CD4-positive, alpha-beta T cell treated with Interleukin-17A for 4 hours (primary cell): ENCODE data around the gene PTER.

Experiments
- DNase-seq: peaks from one replicate; pipeline ENCODE4 v3.0.0-alpha.2; 2020; ENCODE audit warnings: mixed read lengths

PTER gene

GRCh38 chr10:16477757-16478156 is 40.9 kb downstream of the PTER start:
- DNase-seq: no peak

GRCh38 chr10:16478801-16479200 is 42.0 kb downstream of the PTER start:
- no peak for DNase-seq

DNA sequence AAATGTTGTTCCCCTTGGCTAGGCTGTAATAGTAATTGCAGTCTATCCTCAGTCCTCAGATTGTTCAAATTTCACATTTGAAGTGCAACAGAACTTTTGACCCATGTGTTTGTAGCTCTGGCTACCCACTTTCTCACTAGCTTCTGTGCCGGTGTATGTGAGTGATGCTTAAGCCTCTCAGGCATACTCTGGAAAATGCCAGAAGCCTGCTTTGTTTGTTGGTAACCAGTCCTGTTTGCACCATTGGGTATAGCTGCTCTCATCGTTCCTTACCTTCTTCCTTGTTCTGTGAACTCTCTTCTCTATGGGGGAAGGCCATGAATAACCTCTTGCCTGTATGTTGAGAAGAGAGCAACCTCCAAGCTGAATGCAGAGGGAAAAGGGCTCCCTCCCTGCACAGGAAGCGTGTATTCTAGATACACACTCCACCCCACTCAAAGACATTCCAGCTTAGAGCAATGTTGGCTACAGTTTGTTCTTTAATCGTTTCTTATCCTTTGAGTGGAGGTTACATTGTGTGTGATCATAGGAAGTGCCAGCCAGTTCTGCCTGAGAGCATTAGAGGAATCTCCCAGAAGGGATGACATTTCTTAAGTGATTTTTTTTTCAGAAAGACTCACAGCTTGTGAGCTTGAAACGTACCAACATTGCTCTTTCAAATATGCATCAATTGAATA is 44.4 kb downstream of the PTER start:
- DNase-seq: no peak

DNA sequence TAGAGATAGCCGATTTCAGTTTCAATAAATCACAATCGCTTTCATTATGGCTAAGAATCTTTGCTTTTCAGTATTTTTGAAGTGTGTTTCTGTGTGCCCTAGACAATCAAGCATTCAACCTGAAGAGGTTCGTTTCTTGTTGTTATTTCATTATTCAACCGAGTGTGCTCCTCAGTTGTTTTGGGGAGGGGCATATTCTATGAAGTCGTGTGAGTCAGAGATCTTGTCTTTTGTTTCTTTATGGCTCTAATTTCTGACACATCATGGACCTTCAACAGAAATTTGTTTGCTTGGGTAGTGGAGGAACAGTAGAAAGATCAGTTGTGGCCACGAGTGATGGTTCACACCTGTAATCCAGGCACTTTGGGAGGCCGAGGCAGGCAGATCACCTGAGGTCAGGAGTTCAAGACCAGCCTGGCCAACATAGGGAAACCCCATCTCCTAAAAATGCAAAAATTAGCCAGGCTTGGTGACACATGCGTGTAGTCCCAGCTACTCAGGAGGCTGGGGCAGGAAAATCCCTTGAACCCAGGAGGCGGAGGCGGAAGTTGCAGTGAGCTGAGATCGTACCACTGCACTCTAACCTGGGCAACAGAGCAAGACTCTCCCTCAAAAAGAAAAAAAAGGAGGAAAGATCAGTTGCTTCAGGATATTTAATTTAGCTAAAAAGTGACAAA is 46.6 kb downstream of the PTER start:
- no peak for DNase-seq

GRCh38 chr10:16490511-16490910 is 53.7 kb downstream of the PTER start:
- DNase-seq: no peak

GRCh38 chr10:16491933-16492332 is 55.1 kb downstream of the PTER start:
- DNase-seq: no peak

DNA sequence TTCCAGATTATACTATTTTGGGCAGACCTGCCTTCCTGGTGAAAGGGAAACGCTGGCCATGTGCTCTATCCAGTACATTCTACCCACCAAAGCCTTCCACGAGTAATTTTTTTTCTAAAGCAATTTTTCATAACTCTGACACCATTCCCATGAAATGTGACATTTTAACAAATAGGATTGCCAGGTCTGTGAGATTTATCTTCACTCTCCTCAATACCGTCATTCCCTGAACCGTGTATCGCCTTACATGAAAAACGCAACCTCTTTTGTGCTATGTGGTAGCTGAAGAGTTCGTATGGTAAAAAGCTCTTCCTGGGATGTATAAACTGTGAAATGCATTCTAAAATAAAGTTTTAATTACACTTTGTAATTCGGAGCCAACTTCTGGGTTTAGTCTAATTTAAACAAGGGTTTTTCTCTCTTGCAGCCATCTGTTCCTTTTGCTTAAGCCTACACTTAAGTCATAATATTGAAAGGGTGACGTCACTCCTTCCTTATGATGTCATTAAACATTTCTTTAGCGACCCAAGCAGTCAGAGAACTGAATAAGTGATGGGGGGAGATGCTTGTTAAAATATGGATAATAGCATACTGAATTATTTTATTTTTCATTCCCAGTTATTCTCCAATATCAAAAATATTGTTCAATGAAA is 57.2 kb downstream of the PTER start:
- no peak for DNase-seq

- DNase-seq: no peak
Observed at GRCh38 chr10:16497911-16498310, 61.1 kb downstream of the PTER start.

DNA sequence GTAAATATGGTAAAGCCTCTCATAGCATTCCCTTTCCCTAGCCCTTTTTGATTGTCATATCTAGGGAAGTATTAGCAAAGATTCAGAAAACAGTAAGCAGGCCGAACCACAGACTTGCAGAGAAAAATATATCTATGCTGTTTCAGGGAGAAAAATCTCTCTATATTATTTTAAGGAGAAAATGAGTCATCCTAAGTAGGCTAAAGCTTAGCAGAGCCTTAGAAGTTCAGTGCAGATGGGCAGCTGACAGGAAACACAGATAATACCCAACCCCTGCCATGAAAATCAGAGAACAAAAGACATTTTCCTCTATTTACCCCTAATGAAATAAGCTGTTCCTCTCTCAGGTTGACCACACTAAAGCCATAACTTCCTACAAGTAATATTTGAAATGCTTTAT is 68.4 kb downstream of the PTER start:
- no peak for DNase-seq

GRCh38 chr10:16509996-16510395 is 73.2 kb downstream of the PTER start:
- no peak for DNase-seq

GRCh38 chr10:16510843-16511242 is 74.0 kb downstream of the PTER start:
- DNase-seq: no peak

- no peak for DNase-seq
Observed at GRCh38 chr10:16518822-16519221, 82.0 kb downstream of the PTER start.

DNA sequence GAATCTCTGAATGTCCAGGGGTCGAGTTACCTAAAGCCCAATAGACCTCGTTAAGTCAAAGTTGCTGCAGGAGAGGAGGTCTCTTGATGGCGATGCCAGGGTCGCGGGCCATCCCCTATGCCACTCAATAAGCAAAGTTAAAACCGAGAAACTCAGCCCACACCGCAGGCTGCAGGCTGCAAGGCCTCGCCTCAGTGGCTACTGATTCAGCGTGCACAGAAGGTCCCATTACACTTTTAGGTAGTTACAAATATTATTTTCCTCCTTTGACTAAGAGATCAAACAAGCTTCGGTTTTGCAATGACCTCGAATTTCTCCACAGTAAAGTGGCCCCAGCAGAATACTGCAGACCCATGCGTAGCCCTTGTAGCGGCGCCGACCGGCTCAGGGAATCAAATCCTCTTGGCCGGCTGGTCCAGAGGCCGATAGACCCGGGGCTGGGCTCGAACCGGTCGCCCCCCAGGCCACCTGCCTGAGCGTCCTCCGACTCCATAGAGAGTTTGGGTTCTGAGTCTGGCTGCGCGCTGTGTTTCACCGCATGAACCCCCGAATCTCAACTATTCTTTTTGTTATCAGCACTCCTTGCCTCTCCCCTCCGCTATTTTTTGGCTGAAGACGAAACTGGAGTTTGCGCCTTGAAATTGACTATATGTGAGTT is 82.6 kb downstream of the PTER start:
- DNase-seq: no peak

DNA sequence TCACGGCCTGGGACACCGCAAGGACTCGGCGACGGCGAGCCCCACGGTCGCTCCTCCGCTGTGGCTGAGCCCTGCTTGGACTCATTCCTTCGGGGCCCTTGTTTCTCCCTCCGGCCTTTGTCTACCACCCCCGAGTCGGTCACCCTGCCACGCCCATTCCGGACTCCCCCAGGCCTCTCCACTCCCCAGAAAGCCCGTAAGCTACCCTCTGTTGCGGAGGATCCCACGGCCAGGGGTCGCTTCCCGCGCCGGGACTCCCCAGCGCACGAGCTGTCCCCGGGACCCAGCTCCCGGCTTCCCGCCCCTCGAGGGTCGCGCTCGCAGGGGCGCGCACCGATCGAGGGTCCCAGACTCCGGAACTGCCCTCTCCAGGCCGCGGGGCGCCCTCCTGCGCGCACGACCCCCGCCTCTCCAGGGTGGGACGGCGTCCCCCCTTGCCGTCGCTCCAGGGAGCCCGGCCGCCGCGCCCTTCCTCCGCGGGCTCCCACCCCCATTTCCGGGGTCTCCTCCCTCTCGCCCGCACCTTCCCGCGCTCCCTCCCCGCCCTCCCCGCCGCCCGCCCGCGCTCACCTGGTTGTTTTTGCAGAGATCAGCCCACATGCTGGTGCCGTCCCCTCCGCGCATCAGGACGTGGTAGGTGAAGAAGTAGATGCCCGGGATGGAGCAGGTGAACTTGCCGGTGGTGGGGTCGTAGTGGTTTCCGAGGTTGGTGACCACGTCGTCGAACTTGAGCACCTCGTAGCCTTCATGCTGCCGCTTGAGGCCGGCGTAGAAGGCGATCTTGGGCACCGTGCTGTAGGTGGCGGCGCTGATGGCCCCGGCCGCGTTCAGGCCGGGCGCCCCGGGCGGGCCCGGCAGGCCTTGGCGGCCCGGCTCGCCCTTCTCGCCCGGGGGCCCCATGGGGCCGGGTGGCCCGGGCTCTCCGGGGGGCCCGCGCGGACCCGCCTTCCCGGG is 83.4 kb downstream of the PTER start:
- DNase-seq: peak; percentile 6

- peak; percentile 20 for DNase-seq
Observed at GRCh38 chr10:16520900-16521299, 84.1 kb downstream of the PTER start.

DNA sequence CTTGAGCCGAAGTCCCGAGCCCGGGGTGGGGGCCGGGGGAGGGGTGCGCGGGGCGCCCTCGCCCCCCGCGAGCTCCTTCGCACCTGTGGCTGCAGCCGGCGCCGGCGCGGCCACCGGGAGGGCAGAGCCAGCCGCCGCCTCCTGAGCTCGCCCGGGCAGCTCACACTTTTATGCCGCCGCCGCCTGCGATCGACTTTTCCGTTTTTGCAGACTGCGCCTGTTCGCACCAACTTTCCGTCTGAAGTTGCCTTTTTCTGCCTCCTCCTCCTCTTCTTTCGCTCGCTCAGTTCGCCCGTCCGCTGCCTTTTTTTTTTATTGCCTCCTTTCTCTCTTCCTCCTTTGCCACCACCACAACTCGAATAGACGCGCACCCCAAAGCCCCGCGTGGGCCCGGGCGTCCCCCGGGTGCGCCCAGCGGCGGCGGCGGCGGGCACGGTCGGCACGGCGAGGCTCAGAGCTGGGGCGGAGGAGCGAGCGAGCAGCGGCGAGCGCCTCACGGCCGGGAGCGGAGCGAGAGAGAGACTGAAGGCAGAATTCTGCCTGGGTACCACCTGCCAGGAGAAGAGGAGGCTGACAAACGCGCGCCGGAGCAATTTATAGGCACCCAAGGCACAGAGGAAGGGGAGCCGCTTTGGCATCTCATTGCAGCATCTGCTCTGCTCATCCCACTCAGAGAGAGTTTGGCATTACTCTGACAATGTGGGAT is 84.7 kb downstream of the PTER start, which contains the start of gene C1QL3:
TSS of gene C1QL3 (minus strand) at position 569 of the 706 bp plus-strand sequence. CDS start 814 bp downstream, outside the sequence.
- DNase-seq: peak; percentile 7

- DNase-seq: no peak
Observed at GRCh38 chr10:16527452-16527851, 90.6 kb downstream of the PTER start.

DNA sequence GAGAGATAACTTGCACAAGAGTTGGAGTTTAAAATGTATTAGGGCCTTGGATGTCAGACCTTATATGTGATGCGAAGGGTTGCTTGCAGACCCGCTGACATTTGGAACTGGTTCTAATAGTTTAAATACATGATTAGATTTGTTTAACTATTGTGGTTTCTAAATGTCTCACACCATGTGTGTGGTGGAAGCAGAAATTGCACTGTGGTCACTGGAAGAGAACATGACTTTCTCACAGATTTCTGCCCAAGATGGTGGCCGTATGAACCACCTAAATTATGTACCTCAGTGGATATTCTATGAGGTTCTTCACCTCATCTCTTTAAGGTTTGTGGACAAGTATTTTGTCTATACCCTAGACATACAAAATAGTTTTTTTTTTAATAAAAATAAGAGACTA is 93.0 kb downstream of the PTER start:
- DNase-seq: no peak

DNA sequence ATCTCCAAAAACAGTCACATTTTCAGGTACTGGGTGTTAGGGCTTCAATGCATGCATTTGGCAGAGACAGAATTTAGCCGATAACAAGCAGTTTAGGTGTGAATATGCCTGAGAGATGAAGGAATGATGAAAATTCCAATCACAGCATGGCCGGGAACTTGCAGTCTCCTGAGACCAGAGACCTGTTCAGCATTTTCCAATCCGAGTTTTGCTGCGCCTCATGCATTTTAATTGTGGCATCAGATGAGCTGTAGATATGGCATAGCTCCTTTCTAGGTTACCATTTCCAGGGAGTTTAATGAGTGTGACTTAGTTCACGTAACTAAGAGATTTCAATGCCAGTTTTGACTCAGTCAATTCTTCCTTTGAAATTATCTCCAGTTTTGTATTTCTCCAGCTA is 99.3 kb downstream of the PTER start:
- no peak for DNase-seq

- no peak for DNase-seq
Observed at GRCh38 chr10:16544099-16544498, 107.3 kb downstream of the PTER start.

GRCh38 chr10:16544591-16544990 is 107.8 kb downstream of the PTER start:
- no peak for DNase-seq
